ENCODE results near the gene GSTO2.
"Not testable (repeated sequence)": the region's sequence is repeated elsewhere in the genome, so short reads cannot be mapped to it uniquely, and the experiment has no call there.

GSTO2 gene

DNA sequence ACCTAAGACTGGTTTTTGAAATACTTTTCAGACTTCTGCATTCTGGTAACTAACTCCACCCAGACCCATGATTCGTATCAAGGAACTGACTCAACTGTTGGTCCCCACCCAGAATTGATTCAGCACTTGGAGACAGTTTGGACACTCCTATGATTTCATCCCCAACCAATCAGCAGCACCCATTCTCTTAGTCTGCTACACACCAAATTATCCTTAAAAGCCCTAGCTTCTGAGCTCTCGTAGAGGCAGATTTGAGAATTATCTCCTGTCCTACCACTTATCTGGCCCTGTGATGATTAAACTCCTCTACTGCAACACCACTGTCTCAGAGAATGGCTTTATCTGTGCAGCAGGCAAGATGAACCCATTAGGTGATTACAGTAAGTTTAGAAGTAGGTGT lies 22.0 kb upstream of the GSTO2 start:
- Mint-ChIP-seq H3K27me3 (ENCODE audit: low read depth) (peaks cover 36% of the 10 kb centered on the region), H3K27ac (peak overlapping the region; percentile 59), H3K4me3 (no peak overlapping the region)

DNA sequence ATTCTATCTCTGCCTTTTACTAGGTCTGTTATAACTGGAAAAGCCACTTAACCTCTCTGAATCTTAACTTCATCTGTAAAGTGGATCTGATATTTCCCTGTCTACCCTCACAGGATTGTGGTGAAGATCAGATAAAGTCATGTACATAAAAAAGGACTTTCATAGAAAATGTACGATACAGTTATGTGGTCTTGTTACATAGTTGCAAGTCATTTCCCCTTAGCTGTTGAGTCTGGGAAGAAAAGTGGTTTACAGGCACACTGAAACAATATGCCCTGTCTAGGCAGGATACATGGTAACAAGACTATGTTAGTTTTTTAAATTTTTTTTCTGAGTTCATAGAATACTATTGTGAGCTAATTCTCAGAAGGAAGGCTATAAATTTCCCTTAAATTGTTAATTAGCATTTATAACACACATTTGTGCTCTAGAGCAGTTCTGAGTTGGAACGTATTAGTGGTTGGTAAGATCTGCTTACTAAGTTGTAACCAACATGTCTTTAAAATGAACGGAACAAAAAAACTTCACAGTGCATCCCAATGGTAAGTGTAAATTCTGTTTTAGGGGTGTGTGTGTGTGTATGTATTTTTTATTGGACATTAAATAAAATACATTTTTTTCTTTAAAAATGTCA lies 21.4 kb upstream of the GSTO2 start:
- Mint-ChIP-seq H3K27me3 (ENCODE audit: low read depth) (peaks cover 37% of the 10 kb centered on the region), H3K4me1 (ENCODE audit: low read depth) (peaks cover 20% of the 10 kb centered on the region), H3K27ac (peak overlapping the region; percentile 59), H3K9me3 (peaks cover 13% of the 10 kb centered on the region), H3K36me3 (ENCODE audit: low read depth) (no peaks in the 10 kb centered on the region), H3K4me3 (no peak overlapping the region)

More for the DNA sequence above, 22.0 kb upstream of the GSTO2 start:
- Mint-ChIP-seq H3K4me1 (ENCODE audit: low read depth) (peaks cover 16% of the 10 kb centered on the region), H3K36me3 (ENCODE audit: low read depth) (no peaks in the 10 kb centered on the region), H3K9me3 (peaks cover 13% of the 10 kb centered on the region)

DNA sequence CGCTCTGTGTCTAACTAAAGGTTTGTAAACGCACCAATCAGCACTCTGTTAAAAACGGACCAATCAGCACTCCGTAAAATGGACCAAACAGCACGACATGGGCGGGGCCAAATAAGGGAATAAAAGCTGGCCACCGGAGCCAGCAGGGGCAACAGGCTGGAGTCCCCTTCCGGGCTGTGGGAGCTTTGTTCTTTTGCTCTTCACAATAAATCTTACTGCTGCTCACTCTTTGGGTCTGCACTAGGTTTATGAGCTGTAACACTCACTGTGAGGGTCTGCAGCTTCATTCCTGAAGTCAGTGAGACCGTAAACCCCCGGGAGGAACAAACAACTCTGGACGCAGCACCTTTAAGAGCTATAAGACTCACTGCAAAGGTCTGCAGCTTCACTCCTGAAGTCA lies 20.1 kb upstream of the GSTO2 start:
- H3K9me3 Mint-ChIP-seq = peaks cover 13% of the 10 kb centered on the region
- not testable (repeated sequence) for H3K4me3 Mint-ChIP-seq; H3K36me3 Mint-ChIP-seq (ENCODE audit: low read depth); H3K27ac Mint-ChIP-seq
- H3K4me1 Mint-ChIP-seq (ENCODE audit: low read depth) = peaks cover 26% of the 10 kb centered on the region
- H3K27me3 Mint-ChIP-seq (ENCODE audit: low read depth) = peaks cover 31% of the 10 kb centered on the region

DNA sequence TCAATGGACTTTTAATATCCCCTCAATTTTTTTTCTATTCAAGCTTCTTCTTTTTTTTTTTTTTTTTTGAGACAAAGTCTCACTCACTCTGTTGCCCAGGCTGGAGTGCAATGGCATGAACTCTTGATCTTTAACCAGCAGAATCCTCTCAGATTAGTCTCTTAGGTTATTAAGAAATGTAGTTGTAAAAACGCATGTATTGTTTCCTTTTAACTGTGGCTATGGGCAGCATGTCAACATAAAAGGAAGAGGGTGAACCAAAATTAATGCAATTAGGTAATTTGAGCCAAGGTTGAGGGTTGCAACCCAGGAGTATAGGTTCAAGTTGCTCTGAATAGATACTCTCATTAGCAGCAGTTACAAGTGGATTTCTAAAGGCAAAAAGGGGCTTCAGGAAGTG lies 18.6 kb upstream of the GSTO2 start:
- Mint-ChIP-seq H3K4me3 (no peak overlapping the region), H3K9me3 (peaks cover 13% of the 10 kb centered on the region), H3K36me3 (ENCODE audit: low read depth) (peaks cover 2% of the 10 kb centered on the region), H3K27ac (no peak overlapping the region), H3K27me3 (ENCODE audit: low read depth) (peaks cover 31% of the 10 kb centered on the region), H3K4me1 (ENCODE audit: low read depth) (peaks cover 30% of the 10 kb centered on the region)

DNA sequence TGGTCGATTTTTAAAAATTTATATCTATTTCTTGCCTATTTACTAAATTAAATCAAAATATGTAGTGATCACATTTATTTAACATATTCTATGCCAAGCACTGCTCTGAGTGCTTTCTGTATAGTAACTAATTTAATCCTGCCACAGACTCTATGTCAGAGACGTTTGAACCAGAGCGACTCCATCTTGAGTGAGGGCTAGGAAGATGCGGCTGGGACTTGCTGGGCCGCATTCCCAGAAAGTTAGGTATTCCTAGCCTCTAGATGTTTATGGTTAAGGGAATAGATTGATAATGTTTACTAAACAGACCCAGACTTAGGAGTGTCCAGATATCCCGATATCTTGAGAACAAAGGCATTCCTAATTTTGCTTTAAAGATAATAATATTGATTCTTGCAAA lies 17.5 kb upstream of the GSTO2 start:
- Mint-ChIP-seq H3K4me1 (ENCODE audit: low read depth) (peaks cover 39% of the 10 kb centered on the region), H3K9me3 (peaks cover 11% of the 10 kb centered on the region)

DNA sequence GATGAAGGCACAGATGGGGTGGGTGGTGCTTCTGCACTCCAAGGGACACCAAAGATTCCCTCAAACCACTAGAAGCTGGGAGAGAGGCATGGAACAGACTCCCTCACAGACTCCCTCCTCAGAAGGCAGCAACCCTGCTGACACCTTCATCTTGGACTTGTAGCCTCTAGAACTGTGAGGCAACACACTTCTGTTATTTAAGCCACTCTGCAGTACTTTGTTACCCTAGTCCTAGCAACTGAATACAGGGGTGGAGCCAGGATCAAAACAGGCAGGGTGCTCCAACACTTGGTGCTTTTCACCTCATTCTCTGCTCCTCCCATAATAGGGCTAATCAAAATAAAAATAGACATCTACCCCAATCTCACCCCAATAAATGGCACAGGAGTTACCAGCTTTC lies 16.6 kb upstream of the GSTO2 start:
- H3K27me3 Mint-ChIP-seq (ENCODE audit: low read depth) = peaks cover 31% of the 10 kb centered on the region
- no peak overlapping the region for H3K27ac Mint-ChIP-seq
- H3K4me1 Mint-ChIP-seq (ENCODE audit: low read depth) = peaks cover 36% of the 10 kb centered on the region
- no peak overlapping the region for H3K4me3 Mint-ChIP-seq
- H3K36me3 Mint-ChIP-seq (ENCODE audit: low read depth) = peaks cover 11% of the 10 kb centered on the region
- peaks cover 2% of the 10 kb centered on the region for H3K9me3 Mint-ChIP-seq

More for the DNA sequence above, 17.5 kb upstream of the GSTO2 start:
- Mint-ChIP-seq H3K4me3 (no peak overlapping the region), H3K27ac (no peak overlapping the region), H3K27me3 (ENCODE audit: low read depth) (peaks cover 31% of the 10 kb centered on the region), H3K36me3 (ENCODE audit: low read depth) (peaks cover 8% of the 10 kb centered on the region)

DNA sequence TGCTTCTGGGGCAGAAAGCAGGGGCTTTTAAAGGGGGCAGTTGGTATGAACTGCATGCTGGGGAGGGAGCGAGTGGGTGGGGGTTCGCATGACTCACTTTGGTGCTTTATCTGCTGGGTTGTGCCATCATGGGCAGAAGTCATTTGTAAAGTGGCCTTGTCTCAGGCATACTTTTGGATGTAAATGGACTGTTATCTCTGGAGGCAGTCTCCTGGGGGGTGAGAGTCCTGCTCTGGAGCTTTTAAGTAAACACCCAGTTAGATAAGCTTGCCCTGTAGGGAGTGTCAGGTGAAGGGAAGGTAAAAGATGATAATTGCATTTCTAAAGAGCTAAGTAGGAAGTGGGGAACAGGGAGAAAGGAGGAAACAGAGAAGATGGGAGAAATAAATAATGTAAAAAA lies 15.9 kb upstream of the GSTO2 start:
- peak overlapping the region; percentile 74 for H3K4me3 Mint-ChIP-seq
- H3K4me1 Mint-ChIP-seq (ENCODE audit: low read depth) = peaks cover 33% of the 10 kb centered on the region
- H3K9me3 Mint-ChIP-seq = no peaks in the 10 kb centered on the region
- H3K27me3 Mint-ChIP-seq (ENCODE audit: low read depth) = peaks cover 31% of the 10 kb centered on the region
- H3K36me3 Mint-ChIP-seq (ENCODE audit: low read depth) = peaks cover 15% of the 10 kb centered on the region
- no peak overlapping the region for H3K27ac Mint-ChIP-seq

DNA sequence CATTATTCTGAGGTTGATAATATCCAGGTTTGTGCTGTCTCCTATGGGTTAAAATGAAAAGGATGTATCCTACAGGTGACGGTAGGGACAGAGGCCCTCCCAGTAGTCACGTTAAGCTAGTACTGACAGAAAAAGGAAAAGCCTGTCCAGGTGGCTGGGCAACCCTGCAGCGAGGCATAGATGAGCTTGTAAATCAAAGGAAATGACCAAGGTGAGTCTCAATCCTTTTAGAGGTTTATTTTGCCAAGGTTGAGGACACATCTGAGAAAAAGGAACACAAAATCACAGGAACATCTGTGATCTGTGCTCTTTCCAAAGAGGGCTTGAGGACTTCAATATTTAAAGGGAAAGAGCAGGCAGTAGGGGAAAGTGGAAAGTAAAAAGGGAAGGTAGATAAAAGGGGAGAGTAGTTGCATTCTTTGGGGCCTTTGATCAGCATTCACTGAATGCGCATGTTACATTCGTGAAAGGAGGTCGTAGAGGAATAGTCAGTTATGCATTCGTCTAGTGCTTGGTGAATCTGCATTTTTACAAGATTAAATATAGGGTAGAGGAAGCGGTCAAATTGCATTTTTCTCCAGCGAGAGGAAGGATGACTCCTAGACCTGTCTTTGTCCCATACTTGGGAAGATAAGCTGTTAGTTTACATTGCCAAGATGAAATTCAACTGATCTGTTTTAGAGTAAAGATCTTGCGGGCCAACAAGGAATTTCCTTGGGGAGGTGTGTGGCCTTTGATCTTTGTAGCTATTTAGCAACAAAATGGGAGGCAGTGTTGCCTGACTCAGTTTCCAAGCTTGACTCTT lies 15.2 kb upstream of the GSTO2 start:
- H3K27me3 Mint-ChIP-seq (ENCODE audit: low read depth) = peaks cover 25% of the 10 kb centered on the region
- peaks cover 38% of the 10 kb centered on the region for H3K4me1 Mint-ChIP-seq (ENCODE audit: low read depth)
- H3K27ac Mint-ChIP-seq = peak overlapping the region; percentile 92
- H3K9me3 Mint-ChIP-seq = no peaks in the 10 kb centered on the region
- H3K36me3 Mint-ChIP-seq (ENCODE audit: low read depth) = peaks cover 21% of the 10 kb centered on the region
- H3K4me3 Mint-ChIP-seq = peak overlapping the region; percentile 92

DNA sequence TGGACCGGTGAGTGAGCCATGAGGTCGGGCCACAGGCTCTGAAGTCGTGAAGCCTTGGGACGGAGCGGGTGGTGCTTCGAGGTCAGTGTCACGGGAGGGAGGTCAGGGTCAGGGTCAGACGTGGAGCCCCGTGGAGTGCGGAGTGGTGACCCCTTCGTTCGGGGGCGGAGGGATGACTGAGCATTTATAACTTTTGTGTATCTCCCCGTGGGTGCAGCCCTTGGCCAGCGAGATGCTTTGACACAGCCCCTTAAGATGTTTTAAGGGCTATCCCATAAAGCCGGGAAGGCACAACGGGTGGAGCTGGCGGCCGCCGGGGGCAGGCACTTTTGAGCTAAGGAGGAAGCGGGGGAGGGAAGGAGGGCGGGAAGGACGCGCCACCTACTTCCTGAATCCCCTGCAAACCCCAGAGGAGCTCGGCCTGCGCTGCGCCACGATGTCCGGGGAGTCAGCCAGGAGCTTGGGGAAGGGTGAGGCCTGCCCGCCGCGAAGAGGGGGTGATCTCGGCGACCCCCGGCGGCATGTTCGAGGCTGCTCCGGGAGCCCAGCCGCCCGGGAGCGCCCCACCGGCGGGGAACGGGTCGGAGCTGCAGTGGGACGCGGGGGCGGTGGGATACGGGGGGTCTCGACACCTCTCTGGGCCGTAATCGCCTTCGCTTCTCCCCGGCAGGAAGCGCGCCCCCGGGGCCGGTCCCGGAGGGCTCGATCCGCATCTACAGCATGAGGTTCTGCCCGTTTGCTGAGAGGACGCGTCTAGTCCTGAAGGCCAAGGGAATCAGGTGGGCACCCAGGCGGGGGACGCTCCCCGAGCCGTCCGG lies 14.3 kb upstream of the GSTO2 start, which contains the start of gene GSTO1:
TSS of gene GSTO1 (plus strand) at position 400 of the 818 bp plus-strand sequence. CDS start at position 437, 37 bp downstream.
- Mint-ChIP-seq H3K4me1 (ENCODE audit: low read depth) (peaks cover 45% of the 10 kb centered on the region), H3K4me3 (peak within 1 kb of the TSS; percentile 92), H3K9me3 (no peaks in the 10 kb centered on the region), H3K27ac (peak within 1 kb of the TSS; percentile 92), H3K27me3 (ENCODE audit: low read depth) (peaks cover 17% of the 10 kb centered on the region), H3K36me3 (ENCODE audit: low read depth) (peaks cover 27% of the 10 kb centered on the region)

DNA sequence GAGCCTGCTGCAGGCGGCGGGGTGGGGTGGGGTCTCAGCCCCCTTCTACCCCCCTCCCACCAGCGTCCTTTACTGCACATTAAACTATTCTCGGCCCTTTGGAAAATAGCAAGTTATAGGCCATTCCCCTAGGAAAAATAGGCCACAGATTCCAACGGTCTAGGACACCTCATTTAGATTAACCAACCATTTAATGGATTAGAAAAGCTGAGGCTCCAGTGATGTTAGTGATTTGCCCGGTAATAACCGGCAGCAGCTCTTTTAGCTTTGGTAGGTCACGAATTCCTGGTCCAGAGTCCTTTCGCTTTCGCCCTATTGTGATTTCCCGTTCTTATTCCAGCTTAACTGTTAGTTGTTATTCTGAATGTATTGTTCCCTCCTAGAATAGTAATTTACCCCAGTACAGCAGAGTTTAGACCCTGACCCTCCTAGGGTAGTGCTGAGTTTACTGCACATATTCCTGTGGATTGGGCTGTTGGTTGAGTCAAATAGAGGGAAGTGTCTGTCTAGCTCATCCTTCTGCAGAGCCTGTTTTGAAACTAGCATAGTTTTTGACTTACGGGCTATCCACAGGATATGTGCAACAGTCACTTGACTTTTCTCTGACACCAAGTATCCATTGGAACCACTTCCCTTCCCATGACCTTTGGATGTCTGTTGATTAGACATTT lies 13.5 kb upstream of the GSTO2 start:
- peak overlapping the region; percentile 92 for H3K4me3 Mint-ChIP-seq
- peaks cover 12% of the 10 kb centered on the region for H3K27me3 Mint-ChIP-seq (ENCODE audit: low read depth)
- peaks cover 34% of the 10 kb centered on the region for H3K36me3 Mint-ChIP-seq (ENCODE audit: low read depth)
- peak overlapping the region; percentile 92 for H3K27ac Mint-ChIP-seq
- peaks cover 52% of the 10 kb centered on the region for H3K4me1 Mint-ChIP-seq (ENCODE audit: low read depth)
- no peaks in the 10 kb centered on the region for H3K9me3 Mint-ChIP-seq

DNA sequence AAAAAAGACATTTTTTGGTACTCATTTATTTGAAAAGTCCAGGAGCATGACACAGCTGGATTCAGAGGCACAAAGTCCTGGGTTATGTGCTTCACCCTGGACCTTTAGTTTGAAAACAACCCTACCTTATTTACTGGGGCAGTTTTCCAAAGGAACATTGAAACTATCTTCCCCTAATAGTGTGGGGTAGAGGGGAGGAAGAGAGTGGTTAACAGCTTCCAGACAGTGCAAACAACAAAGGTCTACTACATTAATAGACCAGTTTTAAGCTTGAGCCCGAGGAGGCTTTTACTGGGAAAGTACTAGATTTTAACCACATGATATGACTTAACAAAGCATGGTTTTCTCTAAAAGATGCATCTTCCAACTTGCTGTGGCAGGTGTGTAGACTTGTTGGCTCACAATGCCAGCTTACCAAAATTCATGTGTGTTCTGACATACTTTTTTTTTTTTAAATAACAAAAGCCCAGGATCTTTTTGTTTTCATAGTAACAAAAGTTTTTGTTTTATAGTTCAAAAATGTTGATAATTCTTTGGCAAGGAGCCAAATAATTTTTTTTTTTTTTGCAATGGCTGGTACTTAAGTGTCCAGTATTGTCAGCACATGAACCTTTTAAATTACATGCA lies 12.5 kb upstream of the GSTO2 start:
- Mint-ChIP-seq H3K9me3 (no peaks in the 10 kb centered on the region), H3K4me1 (ENCODE audit: low read depth) (peaks cover 62% of the 10 kb centered on the region)

DNA sequence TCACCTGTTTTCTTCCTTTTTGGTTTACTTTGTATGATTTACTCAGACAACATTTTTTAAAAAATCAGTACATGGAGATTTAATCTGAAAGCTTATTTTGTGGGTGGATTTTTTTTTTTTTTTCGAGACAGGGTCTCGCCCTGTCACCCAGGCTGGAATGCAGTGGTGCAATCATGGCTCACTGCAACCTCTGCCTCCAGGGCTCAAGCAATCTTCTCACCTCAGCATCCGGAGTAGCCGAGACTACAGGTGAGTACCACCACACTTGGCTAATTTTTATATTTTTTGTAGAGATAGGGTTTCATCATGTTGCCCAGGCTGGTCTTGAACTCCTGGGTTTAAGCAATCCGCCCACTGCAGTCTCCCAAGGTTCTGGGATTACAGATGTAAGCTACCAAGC lies 11.7 kb upstream of the GSTO2 start:
- Mint-ChIP-seq H3K4me3 (peak overlapping the region; percentile 22), H3K4me1 (ENCODE audit: low read depth) (peaks cover 61% of the 10 kb centered on the region), H3K27ac (peak overlapping the region; percentile 37), H3K27me3 (ENCODE audit: low read depth) (peaks cover under 1% of the 10 kb centered on the region), H3K9me3 (no peaks in the 10 kb centered on the region), H3K36me3 (ENCODE audit: low read depth) (peaks cover 50% of the 10 kb centered on the region)

More for the DNA sequence above, 12.5 kb upstream of the GSTO2 start:
- H3K4me3 Mint-ChIP-seq = peak overlapping the region; percentile 92
- H3K27me3 Mint-ChIP-seq (ENCODE audit: low read depth) = peaks cover 6% of the 10 kb centered on the region
- H3K27ac Mint-ChIP-seq = peak overlapping the region; percentile 92
- peaks cover 44% of the 10 kb centered on the region for H3K36me3 Mint-ChIP-seq (ENCODE audit: low read depth)

DNA sequence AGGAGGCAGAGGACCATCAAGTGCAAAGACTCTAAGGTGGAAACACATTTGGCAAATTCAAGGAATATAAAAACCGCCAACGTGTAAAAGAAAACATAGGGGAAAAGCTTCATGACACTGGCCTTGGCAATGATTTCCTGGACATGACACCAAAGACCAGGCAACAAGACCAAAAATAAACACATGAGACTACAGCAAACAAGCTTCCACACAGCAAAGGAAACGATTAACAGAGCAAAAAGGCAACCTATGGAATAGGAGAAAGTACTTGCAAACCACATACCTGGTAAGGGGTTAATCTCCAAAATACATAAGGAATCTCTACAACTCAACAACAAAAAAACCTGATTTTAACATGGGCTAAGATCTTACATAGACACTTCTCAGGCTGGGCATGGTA lies 10.8 kb upstream of the GSTO2 start:
- Mint-ChIP-seq H3K27ac (no peak overlapping the region), H3K27me3 (ENCODE audit: low read depth) (no peaks in the 10 kb centered on the region), H3K4me3 (no peak overlapping the region), H3K4me1 (ENCODE audit: low read depth) (peaks cover 57% of the 10 kb centered on the region), H3K9me3 (no peaks in the 10 kb centered on the region), H3K36me3 (ENCODE audit: low read depth) (peaks cover 48% of the 10 kb centered on the region)

DNA sequence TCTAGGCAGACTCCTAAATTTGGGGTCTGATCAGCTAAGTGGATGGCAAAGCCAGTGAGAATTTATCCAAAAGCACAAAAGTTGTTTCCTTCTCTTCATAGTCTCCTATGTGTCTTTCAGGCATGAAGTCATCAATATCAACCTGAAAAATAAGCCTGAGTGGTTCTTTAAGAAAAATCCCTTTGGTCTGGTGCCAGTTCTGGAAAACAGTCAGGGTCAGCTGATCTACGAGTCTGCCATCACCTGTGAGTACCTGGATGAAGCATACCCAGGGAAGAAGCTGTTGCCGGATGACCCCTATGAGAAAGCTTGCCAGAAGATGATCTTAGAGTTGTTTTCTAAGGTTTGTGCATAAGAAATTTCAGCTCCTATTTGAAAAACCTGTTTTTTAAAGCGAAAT lies 9.5 kb upstream of the GSTO2 start:
- Mint-ChIP-seq H3K4me1 (ENCODE audit: low read depth) (peaks cover 57% of the 10 kb centered on the region), H3K27ac (peak overlapping the region; percentile 81), H3K36me3 (ENCODE audit: low read depth) (peaks cover 54% of the 10 kb centered on the region), H3K4me3 (no peak overlapping the region), H3K9me3 (no peaks in the 10 kb centered on the region), H3K27me3 (ENCODE audit: low read depth) (no peaks in the 10 kb centered on the region)

All from T-helper 1 cell treated with Interleukin-12 subunit alpha and Interleukin-12 subunit beta and Interleukin-4 antibody, amounts not matched to agents 30 μg/mL and 1 μg/mL, for 36 hours (primary cell).